HepG2 (cell line): Measurements from ENCODE around the gene SPON2. TPM values are rescaled to one million over a fixed set of nuclear protein-coding genes. Genes with fewer than 3 reads are reported as not detected.
A peak's percentile ranks its signal among the peaks of the same experiment; 100 is the strongest.

Source experiments
- DRAP1 ChIP-seq: IDR thresholded peaks from 2 replicates; pipeline ENCODE4 v1.6.1; 2016; ENCODE audit warnings: missing genetic modification reagents, missing compliant biosample characterization
- E2F5 ChIP-seq: sonication (generic); formaldehyde crosslinking; conservative IDR thresholded peaks from 2 replicates; pipeline ENCODE4 v1.4.0; 2020; ENCODE audit warnings: missing genetic modification reagents
- HDAC1 ChIP-seq: sonication (generic); formaldehyde crosslinking; IDR thresholded peaks from 2 replicates; pipeline ENCODE4 v1.5.1; 2020; ENCODE audit warnings: mild to moderate bottlenecking, missing genetic modification reagents
- HIC2 ChIP-seq: sonication (generic); formaldehyde crosslinking; IDR thresholded peaks from 2 replicates; pipeline ENCODE4 v1.9.0; 2022; ENCODE audit warnings: low read depth, missing genetic modification reagents
- HMG20A ChIP-seq: IDR thresholded peaks from 2 replicates; pipeline ENCODE4 v1.6.1; 2016; ENCODE audit warnings: borderline replicate concordance
- HMG20B ChIP-seq: conservative IDR thresholded peaks from 2 replicates; pipeline ENCODE4 v1.6.1; 2016; ENCODE audit warnings: missing genetic modification reagents, missing compliant biosample characterization
- KLF11 ChIP-seq: IDR thresholded peaks from 2 replicates; pipeline ENCODE4 v1.6.1; 2016; ENCODE audit warnings: missing compliant biosample characterization
- KMT2B ChIP-seq: IDR thresholded peaks from 2 replicates; pipeline ENCODE4 v1.6.1; 2016; ENCODE audit warnings: missing genetic modification reagents, missing compliant biosample characterization
- NONO ChIP-seq, 2 experiments: fragments of 450-650 bp in 1 of 2; sonication (generic) in 1 of 2; formaldehyde crosslinking in 1 of 2; IDR thresholded peaks in 1 of 2; conservative IDR thresholded peaks in 1 of 2; 2 replicates each; pipeline versions ENCODE4 v1.6.1 to v1.8.0; 2017 to 2022; ENCODE audit warnings: mild to moderate bottlenecking in 1 of 2, missing genetic modification reagents in 1 of 2, moderate library complexity in 1 of 2
- RCOR2 ChIP-seq: IDR thresholded peaks from 2 replicates; pipeline ENCODE4 v1.6.1; 2016; ENCODE audit warnings: missing biosample characterization, missing genetic modification reagents
- SOX5 ChIP-seq: IDR thresholded peaks from 2 replicates; pipeline ENCODE4 v1.6.1; 2016; ENCODE audit warnings: borderline replicate concordance
- SP4 ChIP-seq: sonication (generic); formaldehyde crosslinking; IDR thresholded peaks from 2 replicates; pipeline ENCODE4 v1.8.1; 2023; ENCODE audit warnings: mild to moderate bottlenecking, missing genetic modification reagents
- ZBTB40 ChIP-seq, 2 experiments: fragments of 450-650 bp in 1 of 2; sonication (generic) in 1 of 2; formaldehyde crosslinking in 1 of 2; IDR thresholded peaks; 2 replicates each; pipeline versions ENCODE4 v1.6.1 to v1.8.0; 2016 to 2022; ENCODE audit warnings: antibody characterized with exemption in 1 of 2, mild to moderate bottlenecking in 1 of 2, missing genetic modification reagents in 1 of 2
- ZNF34 ChIP-seq: sonication (generic); formaldehyde crosslinking; IDR thresholded peaks from 2 replicates; pipeline ENCODE4 v1.4.0; 2020; ENCODE audit warnings: mild to moderate bottlenecking, missing genetic modification reagents, borderline replicate concordance
- ZNF343 ChIP-seq: sonication (generic); formaldehyde crosslinking; IDR thresholded peaks from 2 replicates; pipeline ENCODE4 v1.4.0; 2020; ENCODE audit warnings: mild to moderate bottlenecking, missing genetic modification reagents
- ZNF550 ChIP-seq: sonication (generic); formaldehyde crosslinking; IDR thresholded peaks from 2 replicates; pipeline ENCODE4 v1.4.0; 2020; ENCODE audit warnings: mild to moderate bottlenecking, missing genetic modification reagents, borderline replicate concordance
- ZSCAN9 ChIP-seq: IDR thresholded peaks from 2 replicates; pipeline ENCODE4 v1.6.1; 2016; ENCODE audit warnings: borderline replicate concordance
- polyA plus RNA-seq, 8 experiments: library from polyadenylated mRNA; depleted of rRNA in 3 of 8; stranded (reverse) in 7 of 8; unstranded in 1 of 8; fragments of >200 nt; fragmentation: Illumina TruSeq in 4 of 8; extraction: Trizol in 4 of 8; gene quantifications; 2 replicates each; pipeline versions ENCODE4 v1.2.1 to v1.2.3, GENCODE V29; 2011 to 2016; ENCODE audit warnings: low read depth in 4 of 8, missing spikeins in 1 of 8, mixed read lengths in 1 of 8; ENCODE audit not compliant: insufficient read depth in 1 of 8
- total RNA-seq, 5 experiments: library from RNA; depleted of rRNA; stranded (reverse); fragments of >200 nt; fragmentation: Illumina TruSeq; extraction: Trizol; gene quantifications; 2 replicates each; pipeline ENCODE4 v1.2.3, GENCODE V29; 2016; ENCODE audit warnings: low read depth in 1 of 5

Gene SPON2
- total and polyA plus RNA-seq, 2 of the 13 experiments (the other 11 are each of a cell fraction or from before 2014, with no cell fraction given) = 17.4 to 55.2 TPM

- TF ChIP-seq ZBTB40 (IDR thresholded peaks at IDR 0.05) (no peak), ZBTB40 (CRISPR knock-in tag; IDR thresholded peaks at IDR 0.05) (peak; percentile 52; the same call in 1 of the 2 replicates), SP4 (CRISPR knock-in tag) (peak; percentile 77), NONO (IDR thresholded peaks at IDR 0.05) (no peak), NONO (CRISPR knock-in tag; conservative IDR thresholded peaks at IDR 0.05) (peak; percentile 95), ZNF550 (CRISPR knock-in tag) (no peak), KMT2B (CRISPR knock-in tag) (peak; percentile 82), ZNF343 (CRISPR knock-in tag) (peak; percentile 81), E2F5 (CRISPR knock-in tag) (no peak), HMG20B (CRISPR knock-in tag) (0 out of 2 replicates have a peak, but pooled peaks have one; percentile 45), ZNF34 (CRISPR knock-in tag) (peak; percentile 88; the same call in 1 of the 2 replicates), KLF11 (CRISPR knock-in tag) (0 out of 2 replicates have a peak, but pooled peaks have one; percentile 29), ZSCAN9 (CRISPR knock-in tag) (peak; percentile 88), HDAC1 (peak; percentile 89), DRAP1 (CRISPR knock-in tag) (peak; percentile 95), RCOR2 (0 out of 2 replicates have a peak, but pooled peaks have one; percentile 44), HIC2 (CRISPR knock-in tag) (peak; percentile 100), HMG20A (CRISPR knock-in tag) (peak; percentile 49; the same call in 1 of the 2 replicates), SOX5 (CRISPR knock-in tag) (peak; percentile 72; the same call in 1 of the 2 replicates)
Observed at GRCh38 chr4:1204828-1205585, 32.6 kb upstream of the SPON2 start (continued).
